ENCODE data around the gene TMC1.

The TMC1 gene

DNA sequence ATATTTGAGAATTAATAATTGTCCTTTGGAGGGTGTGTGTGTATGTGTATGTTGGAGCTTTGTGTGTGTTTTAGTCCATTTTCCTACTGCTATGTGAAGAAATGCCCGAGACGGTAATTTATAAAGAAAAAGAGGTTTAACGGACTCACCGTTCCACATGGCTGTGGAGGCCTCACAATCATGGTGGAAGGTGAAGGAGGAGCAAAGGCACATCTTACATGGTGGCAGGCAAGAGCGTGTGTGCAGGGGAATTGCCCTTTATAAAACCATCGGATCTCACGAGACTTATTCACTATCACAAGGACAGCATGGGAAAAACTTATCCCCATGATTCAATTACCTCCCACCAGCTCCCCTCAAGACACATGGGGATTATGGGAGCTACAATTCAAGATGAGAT lies 44.1 kb downstream of the TMC1 start:
- no peaks in the 10 kb centered on the region for H3K27me3 ChIP-seq (ENCODE audit: low read depth, low read length)

DNA sequence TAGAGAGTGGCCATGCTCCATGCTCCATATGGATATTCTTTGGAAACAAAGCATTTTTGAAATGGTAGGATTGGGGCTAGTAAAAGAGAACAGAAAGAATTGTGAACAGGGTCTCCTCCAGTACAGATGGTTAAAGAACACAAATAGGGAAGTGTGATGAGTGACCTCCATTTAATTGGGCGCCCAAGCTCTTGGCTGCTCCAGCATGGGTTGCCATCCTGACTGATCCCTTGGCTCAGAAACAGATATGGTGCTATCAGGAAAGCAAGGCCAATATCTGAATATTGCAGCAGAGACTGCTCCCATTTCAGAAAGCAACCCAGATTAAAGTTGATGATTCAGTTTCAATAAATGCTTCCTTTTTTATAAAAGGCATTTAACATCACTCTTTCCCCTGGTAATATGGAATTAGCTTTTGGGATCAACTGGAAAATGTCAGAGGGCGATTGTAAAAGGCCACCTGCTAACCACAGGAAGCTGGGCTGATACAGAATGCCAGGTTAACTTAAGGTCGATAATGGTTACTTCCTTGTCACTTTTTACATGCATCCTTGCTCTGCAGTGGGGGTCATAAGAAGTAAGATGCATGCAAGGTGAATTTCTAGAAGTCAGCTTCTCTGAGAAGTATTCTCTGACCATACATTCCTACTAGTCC lies 52.9 kb downstream of the TMC1 start:
- Histone ChIP-seq H2AFZ (ENCODE audit: low read depth, low read length) (no peak overlapping the region), H3K27ac (ENCODE audit: low read length) (no peak overlapping the region)

More for the DNA sequence above, 44.1 kb downstream of the TMC1 start:
- Histone ChIP-seq H3K27ac (ENCODE audit: low read length) (no peak overlapping the region), H3K4me3 (ENCODE audit: low read length) (no peak overlapping the region), H3K9me3 (ENCODE audit: insufficient read depth, low read length) (no peaks in the 10 kb centered on the region), H4K20me1 (ENCODE audit: insufficient read depth, low read length) (no peaks in the 10 kb centered on the region), H3K4me2 (ENCODE audit: low read length) (no peak overlapping the region), H3K79me2 (ENCODE audit: low read length) (no peaks in the 10 kb centered on the region), H3K9ac (ENCODE audit: low read length) (no peak overlapping the region), H2AFZ (ENCODE audit: low read depth, low read length) (no peak overlapping the region), H3K36me3 (replicated peaks; ENCODE audit: low read depth, low read length) (no peaks in the 10 kb centered on the region), H3K4me1 (ENCODE audit: low read length) (peaks cover 11% of the 10 kb centered on the region)
- TF ChIP-seq EZH2phosphoT487 (IDR thresholded peaks at IDR 0.05; ENCODE audit: low read depth) = no peak
- TF ChIP-seq, protein P1, sequence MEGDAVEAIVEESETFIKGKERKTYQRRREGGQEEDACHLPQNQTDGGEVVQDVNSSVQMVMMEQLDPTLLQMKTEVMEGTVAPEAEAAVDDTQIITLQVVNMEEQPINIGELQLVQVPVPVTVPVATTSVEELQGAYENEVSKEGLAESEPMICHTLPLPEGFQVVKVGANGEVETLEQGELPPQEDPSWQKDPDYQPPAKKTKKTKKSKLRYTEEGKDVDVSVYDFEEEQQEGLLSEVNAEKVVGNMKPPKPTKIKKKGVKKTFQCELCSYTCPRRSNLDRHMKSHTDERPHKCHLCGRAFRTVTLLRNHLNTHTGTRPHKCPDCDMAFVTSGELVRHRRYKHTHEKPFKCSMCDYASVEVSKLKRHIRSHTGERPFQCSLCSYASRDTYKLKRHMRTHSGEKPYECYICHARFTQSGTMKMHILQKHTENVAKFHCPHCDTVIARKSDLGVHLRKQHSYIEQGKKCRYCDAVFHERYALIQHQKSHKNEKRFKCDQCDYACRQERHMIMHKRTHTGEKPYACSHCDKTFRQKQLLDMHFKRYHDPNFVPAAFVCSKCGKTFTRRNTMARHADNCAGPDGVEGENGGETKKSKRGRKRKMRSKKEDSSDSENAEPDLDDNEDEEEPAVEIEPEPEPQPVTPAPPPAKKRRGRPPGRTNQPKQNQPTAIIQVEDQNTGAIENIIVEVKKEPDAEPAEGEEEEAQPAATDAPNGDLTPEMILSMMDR (IDR thresholded peaks at IDR 0.05; ENCODE audit: low read depth, low read length) = no peak

DNA sequence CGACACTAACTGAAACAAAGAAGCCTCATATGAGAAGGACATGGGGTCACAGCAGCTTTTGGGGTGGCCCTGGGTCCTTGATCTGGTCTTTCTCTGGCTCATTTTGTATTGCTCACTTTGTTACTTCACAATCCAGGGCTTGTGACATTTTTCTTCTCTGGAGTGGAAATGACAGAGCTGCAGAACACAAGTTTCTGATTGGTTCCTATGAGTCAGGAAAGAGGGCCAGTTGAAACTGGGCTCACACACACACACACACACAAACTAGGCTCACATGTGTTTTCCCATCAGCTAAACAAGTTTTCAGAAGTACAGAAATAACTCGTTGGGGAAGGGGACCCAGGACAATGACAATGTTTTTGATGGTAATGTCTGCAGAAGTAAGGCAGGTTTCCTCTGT lies 54.3 kb downstream of the TMC1 start:
- Histone ChIP-seq H3K9me3 (ENCODE audit: insufficient read depth, low read length) (no peaks in the 10 kb centered on the region), H3K79me2 (ENCODE audit: low read length) (no peaks in the 10 kb centered on the region), H2AFZ (ENCODE audit: low read depth, low read length) (no peak overlapping the region), H3K4me2 (ENCODE audit: low read length) (no peak overlapping the region), H4K20me1 (ENCODE audit: insufficient read depth, low read length) (no peaks in the 10 kb centered on the region), H3K4me3 (ENCODE audit: low read length) (no peak overlapping the region), H3K4me1 (ENCODE audit: low read length) (no peaks in the 10 kb centered on the region), H3K9ac (ENCODE audit: low read length) (no peak overlapping the region), H3K36me3 (replicated peaks; ENCODE audit: low read depth, low read length) (no peaks in the 10 kb centered on the region), H3K27me3 (ENCODE audit: low read depth, low read length) (no peaks in the 10 kb centered on the region), H3K27ac (ENCODE audit: low read length) (no peak overlapping the region)
- no peak for TF ChIP-seq EZH2phosphoT487 (IDR thresholded peaks at IDR 0.05; ENCODE audit: low read depth)
- TF ChIP-seq, protein P1 (IDR thresholded peaks at IDR 0.05; ENCODE audit: low read depth, low read length) = no peak

More for the DNA sequence above, 52.9 kb downstream of the TMC1 start:
- Histone ChIP-seq H3K36me3 (replicated peaks; ENCODE audit: low read depth, low read length) (no peaks in the 10 kb centered on the region), H3K9me3 (ENCODE audit: insufficient read depth, low read length) (no peaks in the 10 kb centered on the region), H3K4me1 (ENCODE audit: low read length) (no peaks in the 10 kb centered on the region), H3K9ac (ENCODE audit: low read length) (no peak overlapping the region), H3K4me3 (ENCODE audit: low read length) (no peak overlapping the region), H3K27me3 (ENCODE audit: low read depth, low read length) (no peaks in the 10 kb centered on the region), H3K79me2 (ENCODE audit: low read length) (no peaks in the 10 kb centered on the region), H3K4me2 (ENCODE audit: low read length) (no peak overlapping the region), H4K20me1 (ENCODE audit: insufficient read depth, low read length) (no peaks in the 10 kb centered on the region)
- TF ChIP-seq EZH2phosphoT487 (IDR thresholded peaks at IDR 0.05; ENCODE audit: low read depth) = no peak
- TF ChIP-seq, protein P1 (IDR thresholded peaks at IDR 0.05; ENCODE audit: low read depth, low read length) = no peak

DNA sequence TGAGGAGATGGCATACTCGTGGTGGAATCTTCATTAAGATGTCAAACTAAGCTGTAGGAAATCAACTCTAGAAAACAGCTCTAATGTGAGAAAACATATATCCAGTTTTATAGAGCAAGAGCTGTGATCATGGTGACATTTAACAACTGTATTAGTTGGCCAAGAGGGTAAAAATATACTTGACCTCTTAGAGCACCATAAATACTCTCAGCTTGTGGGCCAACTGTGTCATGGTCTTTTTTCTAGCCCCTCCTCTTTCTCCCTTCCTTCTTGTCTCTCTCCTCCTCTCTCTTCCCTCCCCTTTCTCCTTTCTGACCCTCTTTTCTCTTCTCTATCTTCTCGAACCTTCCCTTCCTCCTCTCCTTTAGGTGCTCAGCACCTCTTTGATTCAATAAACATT lies 54.7 kb downstream of the TMC1 start:
- TF ChIP-seq, protein P1 (IDR thresholded peaks at IDR 0.05; ENCODE audit: low read depth, low read length) = no peak
- TF ChIP-seq EZH2phosphoT487 (IDR thresholded peaks at IDR 0.05; ENCODE audit: low read depth) = no peak
- Histone ChIP-seq H3K4me1 (ENCODE audit: low read length) (no peaks in the 10 kb centered on the region), H3K4me2 (ENCODE audit: low read length) (no peak overlapping the region), H3K4me3 (ENCODE audit: low read length) (no peak overlapping the region), H3K9ac (ENCODE audit: low read length) (no peak overlapping the region), H2AFZ (ENCODE audit: low read depth, low read length) (no peak overlapping the region), H3K27ac (ENCODE audit: low read length) (no peak overlapping the region), H3K27me3 (ENCODE audit: low read depth, low read length) (no peaks in the 10 kb centered on the region), H4K20me1 (ENCODE audit: insufficient read depth, low read length) (no peaks in the 10 kb centered on the region), H3K9me3 (ENCODE audit: insufficient read depth, low read length) (no peaks in the 10 kb centered on the region), H3K36me3 (replicated peaks; ENCODE audit: low read depth, low read length) (no peaks in the 10 kb centered on the region), H3K79me2 (ENCODE audit: low read length) (no peaks in the 10 kb centered on the region)

Data from OCI-LY3 (cell line).